ENCODE data around the gene FLRT3.

Gene FLRT3

DNA sequence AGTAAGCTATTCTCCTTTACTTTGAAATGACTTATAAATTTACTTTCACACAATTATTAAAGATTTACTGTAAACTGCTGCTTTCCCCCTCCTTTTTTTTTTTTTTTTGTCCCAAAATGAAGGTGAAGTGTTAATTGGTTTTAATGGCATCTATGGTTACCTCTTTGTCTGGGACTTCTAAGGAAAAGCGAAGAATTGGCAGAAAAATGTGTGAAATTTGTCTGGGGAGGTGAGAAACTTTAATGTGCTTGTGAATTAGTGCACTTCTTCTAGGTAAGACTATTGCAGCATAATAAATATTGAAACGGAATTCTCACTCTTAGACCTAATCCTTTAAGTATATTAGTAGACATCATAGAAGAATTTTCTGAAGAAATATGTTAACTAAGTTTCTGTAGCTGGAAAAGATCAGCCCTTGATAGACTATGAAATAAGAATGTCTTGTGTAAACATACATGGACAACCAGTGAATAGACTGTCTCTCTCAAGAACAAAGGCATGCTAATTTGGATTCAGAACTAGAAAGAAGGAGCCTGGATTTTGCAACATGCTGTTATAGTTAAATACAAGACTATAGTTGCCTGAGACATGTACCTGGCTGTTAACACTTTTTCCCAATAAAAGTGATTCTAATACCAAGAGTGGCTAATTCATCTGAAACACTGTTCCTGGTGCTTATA is 23.9 kb downstream of the FLRT3 start:
- no peak for DNase-seq

GRCh38 chr20:14312001-14312400 is 25.4 kb downstream of the FLRT3 start:
- DNase-seq: no peak

DNA sequence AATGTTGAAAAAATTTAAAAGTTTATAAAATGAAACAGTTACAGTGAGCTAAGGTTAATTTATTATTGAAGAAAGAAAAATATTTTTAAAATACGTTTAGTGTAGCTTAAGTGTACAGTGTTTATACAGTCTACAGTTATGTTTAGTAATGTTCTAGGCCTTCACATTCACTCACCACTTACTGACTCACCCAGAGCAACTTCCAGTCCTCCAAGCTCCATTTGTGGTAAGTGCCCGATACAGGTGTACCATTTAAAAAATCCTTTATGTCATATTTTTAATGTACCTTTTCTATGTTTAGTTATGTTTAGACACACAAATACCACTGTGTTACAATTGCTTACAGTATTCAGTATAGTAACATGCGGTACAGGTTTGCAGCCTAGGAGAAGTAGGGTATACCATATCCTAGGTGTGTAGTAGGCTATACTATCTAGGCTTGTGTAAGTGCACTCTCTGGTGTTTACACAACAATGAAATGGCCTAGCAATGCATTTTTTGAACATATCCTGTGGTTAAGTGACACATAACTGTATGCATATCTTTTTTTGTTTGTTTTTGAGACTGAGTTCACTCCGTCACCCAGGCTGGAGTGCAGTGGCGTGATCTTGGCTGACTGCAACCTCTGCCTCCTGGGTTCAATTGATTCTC is 26.3 kb downstream of the FLRT3 start:
- DNase-seq: no peak

- DNase-seq: no peak
Observed at GRCh38 chr20:14307956-14308355, 29.5 kb downstream of the FLRT3 start.

- DNase-seq: no peak
Observed at GRCh38 chr20:14304472-14304871, 32.9 kb downstream of the FLRT3 start.

GRCh38 chr20:14303651-14304050 is 33.8 kb downstream of the FLRT3 start:
- no peak for DNase-seq

DNA sequence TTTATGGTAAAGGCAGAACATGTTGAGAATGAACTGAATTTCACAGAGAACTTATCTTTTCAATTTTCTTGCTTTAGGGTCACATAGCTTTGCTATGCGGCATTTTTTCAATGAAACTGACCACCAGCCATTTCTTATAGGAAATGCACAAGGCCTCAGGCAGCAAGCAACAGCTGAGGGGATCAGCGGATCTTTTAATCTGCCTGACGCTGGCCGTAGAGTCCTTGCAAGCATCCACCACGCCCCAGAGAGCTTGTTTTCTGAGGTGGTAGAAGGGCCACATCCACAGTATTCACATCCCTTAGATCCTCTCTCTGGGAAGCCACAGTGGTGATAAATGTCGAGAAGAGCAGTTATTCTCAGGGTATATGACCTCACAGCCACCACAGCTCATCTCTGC is 34.3 kb downstream of the FLRT3 start:
- no peak for DNase-seq

- DNase-seq: no peak
Observed at GRCh38 chr20:14299831-14300230, 37.6 kb downstream of the FLRT3 start.

- no peak for DNase-seq
Observed at GRCh38 chr20:14295770-14296309, 41.6 kb downstream of the FLRT3 start.

- DNase-seq: no peak
Observed at GRCh38 chr20:14295238-14295637, 42.2 kb downstream of the FLRT3 start.

DNA sequence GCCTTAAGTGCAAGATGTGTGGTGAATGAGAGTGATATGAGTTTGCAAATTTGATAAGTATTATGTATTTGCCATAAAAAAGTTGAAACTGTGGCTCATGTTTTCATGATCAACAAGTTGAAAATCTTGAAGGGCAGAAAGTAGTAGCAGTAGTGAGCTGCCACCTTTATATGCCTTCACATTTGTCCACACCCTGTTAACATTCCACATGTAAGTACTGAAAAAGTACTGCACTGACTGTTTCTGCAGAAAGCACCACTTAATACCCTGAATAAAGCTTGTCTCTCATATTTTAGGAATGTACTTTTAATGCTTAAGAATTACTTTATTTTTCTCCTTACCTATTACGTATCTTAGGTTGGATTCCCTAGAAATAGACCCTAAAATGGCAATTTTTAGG is 45.9 kb downstream of the FLRT3 start:
- DNase-seq: no peak

DNA sequence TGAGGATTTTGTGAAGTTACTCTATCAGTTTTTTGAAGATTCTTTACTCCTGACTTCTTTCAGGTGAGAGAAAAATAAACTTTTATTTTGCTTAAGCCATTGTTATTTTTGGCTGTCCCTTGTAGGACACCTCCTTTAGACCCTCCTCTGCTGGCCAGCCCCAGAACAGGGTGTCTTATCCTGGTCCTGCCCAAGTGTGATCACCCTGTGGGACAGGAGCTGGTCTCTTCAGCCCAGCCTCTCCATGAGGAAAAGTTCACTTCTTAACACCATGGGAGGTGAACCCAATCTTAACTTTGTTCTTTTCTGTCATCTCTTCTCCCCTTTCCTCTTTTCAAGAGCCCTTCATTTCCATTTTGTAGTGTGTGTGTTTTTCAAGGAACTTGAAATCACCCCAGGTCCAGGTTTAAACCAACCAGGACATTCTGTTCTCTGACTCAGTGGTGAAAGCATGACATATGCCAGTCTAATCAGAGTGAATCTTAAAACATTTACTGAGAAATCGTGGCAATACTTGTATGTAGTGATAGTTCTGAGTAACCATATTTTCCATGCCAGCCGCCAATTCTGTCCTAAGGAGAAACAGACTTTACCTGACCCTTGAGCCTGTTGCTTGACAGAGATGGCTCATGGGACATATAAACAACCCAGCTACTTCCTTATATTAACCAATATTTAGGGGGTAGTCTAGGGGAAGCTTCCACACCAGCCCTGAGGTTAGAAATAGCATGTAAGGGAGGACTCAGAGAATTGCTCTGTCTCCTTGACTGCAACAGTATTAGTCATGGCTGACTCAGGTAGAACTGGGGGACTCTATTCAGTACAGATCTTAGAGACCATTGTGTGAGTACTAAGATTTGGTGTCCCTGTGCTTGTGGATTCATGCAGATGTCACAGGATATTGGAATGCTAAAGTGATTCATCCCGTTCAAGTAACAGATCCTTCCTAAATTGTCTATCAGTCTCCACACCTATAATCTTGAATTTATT is 48.8 kb downstream of the FLRT3 start:
- no peak for DNase-seq

GRCh38 chr20:14284443-14284842 is 53.0 kb downstream of the FLRT3 start:
- no peak for DNase-seq

DNA sequence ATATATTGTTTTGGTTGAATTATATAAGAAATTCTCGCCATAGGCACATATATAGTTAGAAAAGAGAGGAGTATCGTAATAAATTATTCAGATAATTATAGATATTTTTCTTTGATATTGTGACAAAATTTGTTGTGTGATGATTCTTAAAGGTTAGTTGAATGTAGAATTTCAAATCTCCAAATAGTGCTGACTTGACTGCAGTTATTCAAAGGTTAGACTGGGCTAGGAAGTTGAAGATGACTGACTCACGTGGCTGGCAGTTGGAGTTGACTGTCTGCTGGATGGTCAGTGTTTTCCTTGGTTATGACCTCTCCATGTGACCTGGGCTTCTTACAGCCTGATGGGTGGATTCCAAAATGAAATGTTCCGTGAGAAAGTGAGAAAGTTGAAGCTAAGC is 55.3 kb downstream of the FLRT3 start:
- no peak for DNase-seq

All from activated T-cell treated with anti-CD3 and anti-CD28 coated beads, Interleukin-2, amount 50 U/mL, for 1 hour (primary cell).